H9 (cell line): ENCODE data around the gene IRF7. TPM values are rescaled to one million over a fixed set of nuclear protein-coding genes. Genes with fewer than 3 reads are reported as not detected.
A peak's percentile ranks its signal among the peaks of the same experiment; 100 is the strongest.

ENCODE experiments used
- DNase-seq: peaks from one replicate; pipeline ENCODE4 v3.0.0-alpha.2; 2017
- H2AFZ ChIP-seq: one replicate; pipeline ENCODE4 v1.6.1; 2013; ENCODE audit warnings: mild to moderate bottlenecking, low read length, control low read depth, moderate library complexity
- H2AK5ac ChIP-seq: 2 replicates; pipeline ENCODE4 v1.6.1; 2013; ENCODE audit warnings: low read length, control low read depth, mixed read lengths; ENCODE audit not compliant: insufficient read length
- H2BK120ac ChIP-seq: one replicate; pipeline ENCODE4 v1.6.1; 2013; ENCODE audit warnings: low read depth, mild to moderate bottlenecking, low read length, control low read depth, inconsistent platforms; ENCODE audit not compliant: poor library complexity, severe bottlenecking
- H2BK12ac ChIP-seq: 2 replicates; pipeline ENCODE4 v1.6.1; 2013; ENCODE audit warnings: low read length, control low read depth, mixed read lengths, low read depth; ENCODE audit not compliant: insufficient read length
- H2BK15ac ChIP-seq: 2 replicates; pipeline ENCODE4 v1.6.1; 2013; ENCODE audit warnings: low read depth, low read length, control low read depth
- H2BK20ac ChIP-seq: one replicate; pipeline ENCODE4 v1.6.1; 2013; ENCODE audit warnings: low read depth, mild to moderate bottlenecking, low read length, control low read depth, inconsistent platforms; ENCODE audit not compliant: poor library complexity, severe bottlenecking
- H2BK5ac ChIP-seq: 2 replicates; pipeline ENCODE4 v1.6.1; 2013; ENCODE audit warnings: low read length, control low read depth, mixed read lengths; ENCODE audit not compliant: insufficient read length
- H3K14ac ChIP-seq: 2 replicates; pipeline ENCODE4 v1.6.1; 2013; ENCODE audit warnings: low read length, control low read depth; ENCODE audit not compliant: insufficient read depth
- H3K18ac ChIP-seq: 2 replicates; pipeline ENCODE4 v1.6.1; 2013; ENCODE audit warnings: low read depth, mild to moderate bottlenecking, mixed read lengths, low read length, control low read depth; ENCODE audit not compliant: insufficient read length
- H3K23ac ChIP-seq: 2 replicates; pipeline ENCODE4 v1.6.1; 2013; ENCODE audit warnings: low read length, control low read depth, mixed read lengths, low read depth; ENCODE audit not compliant: insufficient read length
- H3K23me2 ChIP-seq: 2 replicates; pipeline ENCODE4 v1.6.1; 2013; ENCODE audit warnings: low read depth, mild to moderate bottlenecking, mixed read lengths, low read length, control low read depth; ENCODE audit not compliant: insufficient read length, poor library complexity, severe bottlenecking
- H3K27ac ChIP-seq: 2 replicates; pipeline ENCODE4 v1.5.1; 2013; ENCODE audit warnings: low read length, control low read depth, mixed read lengths, low read depth; ENCODE audit not compliant: insufficient read length
- H3K27me3 ChIP-seq: 2 replicates; pipeline ENCODE4 v1.6.1; 2013; ENCODE audit warnings: low read length, control low read depth, inconsistent platforms; ENCODE audit not compliant: insufficient read depth
- H3K4ac ChIP-seq: 2 replicates; pipeline ENCODE4 v1.6.1; 2013; ENCODE audit warnings: low read depth, mild to moderate bottlenecking, control low read depth, inconsistent platforms, low read length, moderate library complexity
- H3K4me1 ChIP-seq: 2 replicates; pipeline ENCODE4 v1.6.1; 2013; ENCODE audit warnings: low read length, control low read depth, inconsistent platforms; ENCODE audit not compliant: insufficient read depth
- H3K4me2 ChIP-seq: 2 replicates; pipeline ENCODE4 v1.6.1; 2013; ENCODE audit warnings: low read length, control low read depth, mixed read lengths; ENCODE audit not compliant: insufficient read length, insufficient read depth
- H3K56ac ChIP-seq: 2 replicates; pipeline ENCODE4 v1.6.1; 2013; ENCODE audit warnings: low read depth, mild to moderate bottlenecking, mixed read lengths, low read length, control low read depth; ENCODE audit not compliant: insufficient read length
- H3K79me1 ChIP-seq: 2 replicates; pipeline ENCODE4 v1.6.1; 2013; ENCODE audit warnings: low read depth, mild to moderate bottlenecking, moderate library complexity, low read length, control low read depth, inconsistent platforms; ENCODE audit not compliant: insufficient read depth, poor library complexity, severe bottlenecking
- H3K79me2 ChIP-seq: 2 replicates; pipeline ENCODE4 v1.6.1; 2013; ENCODE audit warnings: low read length, control low read depth, inconsistent platforms; ENCODE audit not compliant: insufficient read depth
- H3K9ac ChIP-seq: 2 replicates; pipeline ENCODE4 v1.6.1; 2013; ENCODE audit warnings: low read length, control low read depth, mixed read lengths; ENCODE audit not compliant: insufficient read length; ENCODE audit errors: extremely low read depth
- H3K9me3 ChIP-seq: one replicate; pipeline ENCODE4 v1.6.1; 2013; ENCODE audit warnings: low read depth, low read length, inconsistent platforms; ENCODE audit not compliant: control insufficient read depth
- H3T11ph ChIP-seq: one replicate; pipeline ENCODE4 v1.6.1; 2013; ENCODE audit warnings: mild to moderate bottlenecking, low read length, control low read depth, inconsistent platforms
- H4K20me1 ChIP-seq: one replicate; pipeline ENCODE4 v1.6.1; 2013; ENCODE audit not compliant: control insufficient read depth, insufficient read length, insufficient read depth
- H4K5ac ChIP-seq: 2 replicates; pipeline ENCODE4 v1.6.1; 2013; ENCODE audit warnings: low read depth, mild to moderate bottlenecking, mixed read lengths, low read length, control low read depth; ENCODE audit not compliant: insufficient read length
- H4K8ac ChIP-seq: replicated peaks from 2 replicates; pipeline ENCODE4 v1.6.1; 2013; ENCODE audit warnings: low read length, control low read depth, mixed read lengths, low read depth; ENCODE audit not compliant: insufficient read length
- H4K91ac ChIP-seq: 2 replicates; pipeline ENCODE4 v1.6.1; 2013; ENCODE audit warnings: low read depth, mild to moderate bottlenecking, moderate library complexity, mixed read lengths, low read length, control low read depth; ENCODE audit not compliant: insufficient read length
- H3K27ac Mint-ChIP-seq, 3 experiments: 2 replicates in 2 of 3; 3 replicates in 1 of 3; pipeline ENCODE4 v1.8.0; 2020 to 2021; ENCODE audit warnings: mixed read lengths in 3 of 3, mild to moderate bottlenecking in 1 of 3, moderate library complexity in 1 of 3
- H3K27me3 Mint-ChIP-seq: 2 replicates; pipeline ENCODE4 v1.8.0; 2021; ENCODE audit warnings: low read depth, mild to moderate bottlenecking, moderate library complexity, mixed read lengths
- H3K36me3 Mint-ChIP-seq, 3 experiments: 2 replicates in 2 of 3; 3 replicates in 1 of 3; pipeline ENCODE4 v1.8.0; 2020 to 2021; ENCODE audit warnings: low read depth in 3 of 3, mixed read lengths in 3 of 3; ENCODE audit not compliant: insufficient read depth in 1 of 3
- H3K4me1 Mint-ChIP-seq, 2 experiments: 2 replicates each; pipeline ENCODE4 v1.8.0; 2020; ENCODE audit warnings: mixed read lengths in 2 of 2
- H3K4me3 Mint-ChIP-seq, 2 experiments: 2 replicates in 1 of 2; 3 replicates in 1 of 2; pipeline ENCODE4 v1.8.0; 2020 to 2021; ENCODE audit warnings: mild to moderate bottlenecking in 2 of 2, mixed read lengths in 2 of 2, moderate library complexity in 1 of 2
- H3K9me3 Mint-ChIP-seq, 2 experiments: 2 replicates in 1 of 2; 3 replicates in 1 of 2; pipeline ENCODE4 v1.8.0; 2020; ENCODE audit warnings: mild to moderate bottlenecking in 2 of 2, mixed read lengths in 2 of 2, moderate library complexity in 1 of 2
- CTCF ChIP-seq: fragments of 200-600 bp; sonication (generic); conservative IDR thresholded peaks from 3 replicates; pipeline ENCODE4 v1.8.0; 2021; ENCODE audit warnings: antibody characterized with exemption, mild to moderate bottlenecking
- WGBS: extraction: QIAGEN DNeasy Blood & Tissue Kit; methylation state at CpG from one replicate; pipeline ENCODE4 v1.1.7; 2013; ENCODE audit warnings: missing lambda C conversion rate, low lambda C conversion rate, mixed read lengths; ENCODE audit not compliant: insufficient read length; ENCODE audit errors: extremely low coverage; 5-methylcytosine and 5-hydroxymethylcytosine counted together
- total RNA-seq: library from RNA; stranded (reverse); gene quantifications from 2 replicates; pipeline ENCODE4 v1.2.1, GENCODE V29; 2021

IRF7 gene
- total RNA-seq, 1 experiment from 2014 or later = 9.8 TPM

DNA sequence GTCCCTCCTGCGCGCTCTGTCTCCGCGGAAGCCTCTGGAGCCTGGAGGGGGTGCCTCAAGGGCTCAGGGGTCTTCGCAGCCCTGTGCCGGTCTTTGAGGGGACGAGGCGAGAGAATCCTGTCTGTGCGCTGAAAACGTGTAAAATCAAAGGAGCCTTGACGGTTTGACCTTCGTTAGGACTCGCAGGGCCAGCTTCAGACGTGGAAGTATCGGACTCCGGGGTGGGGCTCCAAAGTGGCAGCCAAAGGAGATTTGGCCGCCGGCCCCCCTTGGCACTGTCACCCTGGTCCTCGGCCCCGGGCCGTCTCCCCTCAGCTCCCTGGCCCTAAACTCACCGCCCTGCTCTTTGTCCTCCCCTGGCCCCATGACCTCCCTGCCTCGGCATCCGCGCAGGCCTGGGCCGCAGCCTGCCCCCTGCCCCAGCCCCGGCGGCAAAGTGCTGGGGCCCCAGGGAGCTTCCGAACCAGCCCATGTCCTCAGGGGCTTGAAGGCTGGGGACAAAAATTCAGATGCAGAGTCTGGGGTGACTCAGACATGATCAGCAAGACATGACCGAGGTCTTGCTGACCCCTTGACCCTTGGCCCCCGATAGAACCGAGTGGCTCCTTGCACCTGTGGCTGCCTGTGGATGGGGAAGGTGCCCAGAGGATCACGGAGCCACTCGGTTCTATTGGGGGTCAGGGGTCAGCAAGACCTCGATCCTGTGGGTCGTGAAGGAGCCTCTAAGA lies 46.4 kb downstream of the IRF7 start:
- 0 out of 7 replicates have a peak overlapping the region, but pooled peaks of 1 of the 3 experiments have one; percentile 57 for H3K27ac Mint-ChIP-seq
- H3K4me2 ChIP-seq = peak overlapping the region; percentile 22
- no peaks in the 10 kb centered on the region for H3K79me2 ChIP-seq
- H4K8ac ChIP-seq = no peak overlapping the region
- no peaks in the 10 kb centered on the region for H4K20me1 ChIP-seq
- H3K23me2 ChIP-seq = peaks cover 8% of the 10 kb centered on the region
- no peak overlapping the region for H2BK15ac ChIP-seq
- no peak overlapping the region for H3K27ac ChIP-seq
- H3T11ph ChIP-seq = no peak overlapping the region
- H4K91ac ChIP-seq = no peak overlapping the region
- H2BK120ac ChIP-seq = no peak overlapping the region
- no peak overlapping the region for H3K56ac ChIP-seq
- no peak overlapping the region for H3K4ac ChIP-seq
- H2BK5ac ChIP-seq = no peak overlapping the region
- H3K27me3 Mint-ChIP-seq = peaks cover 6% of the 10 kb centered on the region
- no peak for TF ChIP-seq CTCF
- no peaks in the 10 kb centered on the region for H3K27me3 ChIP-seq
- 0 out of 5 replicates have a peak, but pooled peaks cover 0 to 2% of the 10 kb centered on the region in 2 experiments for H3K9me3 Mint-ChIP-seq
- DNase-seq = no peak
- WGBS = no CpG with 5 or more reads among the region's 36 CpGs
- H2AFZ ChIP-seq = no peak overlapping the region
- H3K4me3 Mint-ChIP-seq = peak overlapping the region; percentile 69 to 77
- no peak overlapping the region for H2AK5ac ChIP-seq
- H3K23ac ChIP-seq = no peak overlapping the region
- no peaks in the 10 kb centered on the region for H3K4me1 ChIP-seq
- no peaks in the 10 kb centered on the region for H3K9me3 ChIP-seq
- no peak overlapping the region for H2BK12ac ChIP-seq
- no peak overlapping the region for H3K18ac ChIP-seq
- H2BK20ac ChIP-seq = no peak overlapping the region
- H3K14ac ChIP-seq = no peak overlapping the region; the same call in 1 of the 2 replicates
- H4K5ac ChIP-seq = no peak overlapping the region
- no peak overlapping the region for H3K9ac ChIP-seq
- H3K79me1 ChIP-seq = no peaks in the 10 kb centered on the region
- peaks cover 0 to 3% (median 0%) of the 10 kb centered on the region in 3 experiments; a peak in 3 of 7 replicates for H3K36me3 Mint-ChIP-seq
- H3K4me1 Mint-ChIP-seq = peaks cover 28 to 34% of the 10 kb centered on the region in 2 experiments
